Right lobe of liver (tissue), 6 donors: ENCODE data around the gene PIGO. TPM values are rescaled to one million over a fixed set of nuclear protein-coding genes. Genes with fewer than 3 reads are reported as not detected.

Experiments
- ATAC-seq, 4 donors: fragments of 200-7000 bp; cut with Tn5 transposase; one replicate each; pipeline ENCODE4 v1.9.1; 2020; ENCODE audit warnings: mild to moderate bottlenecking in 4 of 4, moderate library complexity in 4 of 4
- DNase-seq, 3 donors: peaks; one replicate each; pipeline ENCODE4 v3.0.0-alpha.2; 2020
- H3K27ac ChIP-seq, 3 donors: fragments of 200-600 bp; one replicate each; pipeline ENCODE4 v1.8.0; 2022
- H3K27me3 ChIP-seq, 2 donors: fragments of 200-600 bp; one replicate each; pipeline ENCODE4 v1.8.0; 2022
- H3K36me3 ChIP-seq, 4 donors: fragments of 200-600 bp; sonication (generic) in 1 of 4; one replicate each; pipeline versions ENCODE4 v1.5.1 to v1.8.0; 2017 to 2022; ENCODE audit warnings: control low read depth in 1 of 4
- H3K4me1 ChIP-seq, 4 donors: fragments of 200-600 bp; sonication (generic) in 1 of 4; one replicate each; pipeline versions ENCODE4 v1.5.1 to v1.8.0; 2017 to 2022; ENCODE audit warnings: control low read depth in 1 of 4
- H3K4me3 ChIP-seq, 3 donors: fragments of 200-600 bp; one replicate each; pipeline ENCODE4 v1.8.0; 2022
- H3K9me3 ChIP-seq, 4 donors: fragments of 200-600 bp; sonication (generic) in 1 of 4; one replicate each; pipeline versions ENCODE4 v1.5.1 to v1.8.0; 2017 to 2022; ENCODE audit warnings: control low read depth in 1 of 4
- POLR2A ChIP-seq: fragments of 450-650 bp; IDR thresholded peaks from one replicate; pipeline ENCODE4 v1.6.1; 2017; ENCODE audit warnings: antibody characterized with exemption, mild to moderate bottlenecking
- WGBS: methylation state at CpG from one replicate; pipeline ENCODE4 v1.1.6; 2018; ENCODE audit warnings: low coverage, low lambda C conversion rate; ENCODE audit not compliant: insufficient coverage; ENCODE audit errors: missing lambda C conversion rate; 5-methylcytosine and 5-hydroxymethylcytosine counted together
- intact Hi-C, 2 donors: fragments of 100-400 bp; cut with DNase I; formaldehyde crosslinking; loops; one replicate each; pipeline versions ENCODE4 v1.11.2 to v1.14.1; 2022
- total RNA-seq, 6 experiments: library from RNA; depleted of rRNA in 2 of 6; stranded (reverse); fragments of >200 nt in 2 of 6; fragmentation: NEBNext Ultra II Directional in 3 of 6; extraction: Animal tissue kit (Norgen Biotek cat#: 25700) in 3 of 6; gene quantifications; one replicate each; pipeline versions ENCODE4 v1.1.0 to v1.2.4, GENCODE V29; 2016 to 2023
- TF ChIP-seq, protein P1 (sequence below), 4 donors: fragments of 200-600 bp in 3 of 4; fragments of 450-650 bp in 1 of 4; IDR thresholded peaks; one replicate each; pipeline versions ENCODE4 v1.5.1 to v1.8.0; 2016 to 2022; ENCODE audit warnings: antibody characterized with exemption in 4 of 4, mild to moderate bottlenecking in 2 of 4
- donor health status: DM: no; HTN: yes; CAD: no.
- donor health status: DM: no; HTN: no; CAD: no.
- donor health status: DM: no; HTN: no; CAD: no.
- donor health status: DM: no; HTN: yes; CAD: no.
- donor health status: DM: no; HTN: yes; CAD: no.

PIGO gene
- total RNA-seq, 6 experiments from 2014 or later: 11.5 to 18.0 (median 15.6) TPM

DNA sequence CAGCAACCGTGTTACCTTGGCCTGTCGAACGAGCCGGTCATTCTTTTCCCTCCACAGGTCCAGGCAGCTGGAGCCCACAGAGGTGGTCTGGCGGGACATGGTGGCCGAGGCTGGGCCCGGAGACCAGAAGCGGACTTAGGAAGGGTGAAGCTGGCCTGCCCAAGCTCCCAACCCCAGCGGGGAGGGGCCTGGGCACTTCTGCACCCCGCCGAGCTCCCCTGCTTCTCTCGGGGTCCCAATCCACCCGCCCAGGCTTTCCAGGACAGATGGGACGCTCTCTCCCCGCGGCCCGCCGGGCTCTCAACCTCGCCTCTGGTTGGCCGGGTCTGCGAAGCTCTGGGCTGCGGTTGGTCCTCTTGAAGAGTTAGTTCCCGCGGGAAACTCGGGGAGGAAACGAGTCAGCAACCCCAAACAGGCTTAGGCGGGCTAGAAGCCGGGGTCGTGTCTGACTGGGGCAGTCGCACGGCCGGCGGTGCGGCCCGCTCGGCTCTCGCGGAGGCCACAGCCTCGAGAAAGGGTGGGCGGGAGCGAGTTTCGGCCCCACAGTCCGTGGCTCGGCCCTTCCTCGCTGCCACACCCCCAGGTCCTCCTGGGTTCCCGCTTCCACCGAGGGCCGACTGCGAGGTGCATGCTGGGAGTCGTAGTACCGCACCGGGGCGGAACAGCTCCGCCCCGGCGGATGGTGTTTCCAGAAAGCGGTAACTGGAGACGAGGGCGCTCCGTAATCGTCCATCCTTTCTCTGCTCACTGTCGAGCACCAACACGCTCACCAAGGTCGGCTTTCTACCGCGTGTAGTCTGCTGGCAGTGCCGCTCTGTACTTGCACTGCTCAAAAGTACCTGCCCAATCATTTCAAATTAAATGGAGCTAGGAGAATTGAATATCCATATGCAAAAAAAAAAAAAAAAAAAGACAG lies 16.7 kb downstream of the PIGO start, which contains the start of gene FANCG:
TSS of gene FANCG (minus strand) at position 517 of the 916 bp plus-strand sequence. CDS start at position 99, 418 bp downstream.
- intact Hi-C loops: no loop called here
- Histone ChIP-seq H3K9me3 (no peaks in the 10 kb centered on the region), H3K27ac (peak within 1 kb of the TSS in 2 of 3 donors; percentile 52 to 60), H3K27me3 (no peaks in the 10 kb centered on the region), H3K36me3 (no peaks in the 10 kb centered on the region), H3K4me3 (peak within 1 kb of the TSS; percentile 61 to 92 (median 79)), H3K4me1 (peaks cover 0 to 7% (median 0%) of the 10 kb centered on the region in 4 donors)
- under 1% methylated on average over 23 of the region's 67 CpGs for WGBS
- TF ChIP-seq, protein P1, sequence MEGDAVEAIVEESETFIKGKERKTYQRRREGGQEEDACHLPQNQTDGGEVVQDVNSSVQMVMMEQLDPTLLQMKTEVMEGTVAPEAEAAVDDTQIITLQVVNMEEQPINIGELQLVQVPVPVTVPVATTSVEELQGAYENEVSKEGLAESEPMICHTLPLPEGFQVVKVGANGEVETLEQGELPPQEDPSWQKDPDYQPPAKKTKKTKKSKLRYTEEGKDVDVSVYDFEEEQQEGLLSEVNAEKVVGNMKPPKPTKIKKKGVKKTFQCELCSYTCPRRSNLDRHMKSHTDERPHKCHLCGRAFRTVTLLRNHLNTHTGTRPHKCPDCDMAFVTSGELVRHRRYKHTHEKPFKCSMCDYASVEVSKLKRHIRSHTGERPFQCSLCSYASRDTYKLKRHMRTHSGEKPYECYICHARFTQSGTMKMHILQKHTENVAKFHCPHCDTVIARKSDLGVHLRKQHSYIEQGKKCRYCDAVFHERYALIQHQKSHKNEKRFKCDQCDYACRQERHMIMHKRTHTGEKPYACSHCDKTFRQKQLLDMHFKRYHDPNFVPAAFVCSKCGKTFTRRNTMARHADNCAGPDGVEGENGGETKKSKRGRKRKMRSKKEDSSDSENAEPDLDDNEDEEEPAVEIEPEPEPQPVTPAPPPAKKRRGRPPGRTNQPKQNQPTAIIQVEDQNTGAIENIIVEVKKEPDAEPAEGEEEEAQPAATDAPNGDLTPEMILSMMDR (IDR thresholded peaks at IDR 0.05): no peak
- peak; percentile 32 for TF ChIP-seq POLR2A
- ATAC-seq (peak; percentile 97 to 99 (median 98)), DNase-seq (peak; percentile 93 to 95 (median 94))

DNA sequence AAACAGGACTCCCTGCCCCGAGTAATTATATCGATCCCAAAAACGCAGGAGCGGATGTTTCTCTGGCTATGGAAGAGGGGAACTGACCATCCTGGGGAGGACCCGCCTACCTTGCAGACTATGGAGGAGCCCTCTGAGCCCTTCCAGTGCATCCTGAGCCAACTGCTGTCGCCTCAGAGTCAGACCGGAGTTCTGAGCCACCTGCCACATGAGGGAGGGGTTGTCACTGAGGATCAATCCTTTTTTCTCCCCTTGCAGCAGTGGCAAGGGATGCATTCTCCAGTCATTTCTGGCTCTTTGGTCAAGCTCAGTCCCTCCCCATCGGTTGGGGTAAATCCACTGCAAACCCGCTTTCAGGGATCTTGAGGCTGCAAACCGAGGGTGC lies 17.4 kb downstream of the PIGO start:
- Histone ChIP-seq H3K36me3 (no peaks in the 10 kb centered on the region), H3K27ac (peak overlapping the region in 2 of 3 donors; percentile 52 to 60), H3K27me3 (no peaks in the 10 kb centered on the region), H3K4me3 (peak overlapping the region; percentile 61 to 92 (median 79)), H3K4me1 (peaks cover 0 to 7% (median 0%) of the 10 kb centered on the region in 4 donors), H3K9me3 (no peaks in the 10 kb centered on the region)
- TF ChIP-seq, protein P1 (IDR thresholded peaks at IDR 0.05): no peak
- TF ChIP-seq POLR2A: no peak
- 9% methylated on average over 9 of the region's 10 CpGs for WGBS
- no peak for ATAC-seq
- intact Hi-C loops: no loop called here
- no peak for DNase-seq

DNA sequence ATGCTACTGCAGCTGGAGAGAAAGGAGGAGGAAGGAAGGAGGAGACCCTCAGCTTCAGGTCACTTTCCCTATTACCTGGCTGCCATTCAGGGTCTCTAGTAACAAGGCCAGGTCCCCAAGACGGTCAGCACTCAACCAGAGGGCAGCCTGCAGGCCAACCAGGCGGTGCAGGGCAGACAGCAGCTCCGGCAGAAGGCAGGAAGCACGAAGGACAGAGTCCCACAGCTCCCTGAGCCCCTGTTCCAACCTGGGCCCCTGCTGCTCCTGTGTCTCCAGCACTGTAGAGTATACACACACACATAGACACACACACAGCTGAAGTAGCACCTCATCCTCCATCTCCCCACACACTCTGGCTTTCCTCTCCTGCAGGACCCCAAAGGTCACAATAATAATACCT lies 18.3 kb downstream of the PIGO start:
- Histone ChIP-seq H3K36me3 (no peaks in the 10 kb centered on the region), H3K4me1 (peaks cover 0 to 7% (median 0%) of the 10 kb centered on the region in 4 donors), H3K27me3 (no peaks in the 10 kb centered on the region), H3K27ac (no peak overlapping the region), H3K9me3 (no peaks in the 10 kb centered on the region), H3K4me3 (no peak overlapping the region)
- 100% methylated on average over 1 of the region's 4 CpGs for WGBS
- TF ChIP-seq, protein P1 (IDR thresholded peaks at IDR 0.05): no peak
- TF ChIP-seq POLR2A: no peak
- intact Hi-C loops: no loop called here
- ATAC-seq (no peak), DNase-seq (no peak)

DNA sequence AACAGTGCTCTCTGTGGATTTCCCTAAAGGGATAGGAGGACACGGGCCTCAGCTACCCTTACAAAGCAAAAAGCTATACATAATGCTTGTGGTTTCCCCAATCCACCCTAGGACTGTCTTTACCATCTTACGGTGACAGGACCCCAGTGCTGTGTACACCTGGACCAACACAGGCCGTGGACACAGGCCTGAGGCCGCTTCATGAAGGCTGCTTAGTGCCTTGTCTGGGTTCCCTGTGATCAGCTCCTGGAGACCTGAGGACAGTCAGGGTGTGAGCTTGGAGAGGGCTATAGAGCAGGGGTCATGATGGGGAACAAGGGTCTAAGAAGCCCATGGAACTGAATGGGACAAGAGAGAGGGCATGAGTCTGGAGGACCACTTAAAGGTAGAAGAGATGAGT lies 19.5 kb downstream of the PIGO start:
- no CpG with 5 or more reads among the region's 4 CpGs for WGBS
- DNase-seq (no peak), ATAC-seq (no peak)
- Histone ChIP-seq H3K27me3 (no peaks in the 10 kb centered on the region), H3K4me3 (no peak overlapping the region), H3K9me3 (no peaks in the 10 kb centered on the region), H3K27ac (no peak overlapping the region), H3K4me1 (peaks cover 0 to 10% (median 0%) of the 10 kb centered on the region in 4 donors), H3K36me3 (no peaks in the 10 kb centered on the region)
- TF ChIP-seq, protein P1 (IDR thresholded peaks at IDR 0.05): no peak
- no peak for TF ChIP-seq POLR2A
- intact Hi-C loops: no loop called here
